Upper lobe of left lung (tissue), 4 donors: Measurements from ENCODE around the gene AP2A2.

Experiments used
- EP300 ChIP-seq, 4 donors: sonication (generic); formaldehyde crosslinking; IDR thresholded peaks; one replicate each; pipeline ENCODE4 v1.5.1; 2017; ENCODE audit warnings: antibody characterized with exemption in 4 of 4, control low read depth in 2 of 4
- POLR2A ChIP-seq, 4 donors: fragments of 450-650 bp; IDR thresholded peaks; one replicate each; pipeline ENCODE4 v1.5.1; 2016 to 2017; ENCODE audit warnings: antibody characterized with exemption in 4 of 4, mild to moderate bottlenecking in 2 of 4
- POLR2AphosphoS5 ChIP-seq, 2 donors: sonication (generic); formaldehyde crosslinking; IDR thresholded peaks; one replicate each; pipeline ENCODE4 v1.5.1; 2017; ENCODE audit warnings: antibody characterized with exemption in 2 of 2
- TF ChIP-seq, protein P1 (sequence below), 6 experiments: fragments of 450-650 bp in 4 of 6; fragments of 200-600 bp in 2 of 6; sonication (generic) in 2 of 6; IDR thresholded peaks; one replicate each; pipeline ENCODE4 v1.5.1; 2016 to 2019; ENCODE audit warnings: antibody characterized with exemption in 6 of 6

DNA sequence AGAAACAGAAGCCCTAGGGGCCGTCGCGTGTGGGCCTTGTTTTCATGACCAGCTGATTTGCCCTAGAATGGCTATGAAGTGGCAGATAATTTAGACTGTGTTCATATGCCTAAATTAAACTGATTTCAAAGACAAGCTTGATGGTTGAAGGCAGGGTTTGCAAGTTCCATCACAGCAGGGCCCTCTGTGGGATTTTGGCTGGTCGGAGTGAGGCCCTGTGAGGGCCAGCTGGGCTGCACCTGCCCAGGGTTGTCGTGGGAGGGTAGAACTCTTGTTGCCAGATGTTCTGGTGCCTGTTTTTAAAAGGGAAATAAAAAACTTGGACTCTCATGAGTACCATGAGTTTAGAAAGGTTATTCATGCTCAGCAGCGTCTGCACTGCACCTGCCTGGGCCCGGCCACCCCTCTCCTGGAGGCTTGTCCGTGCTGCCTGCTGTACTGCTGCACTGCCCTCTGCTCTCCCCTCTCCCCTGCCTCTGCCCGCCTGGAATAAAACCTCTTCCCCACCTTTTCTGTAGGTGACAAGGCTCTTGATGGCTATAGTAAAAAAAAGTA, 44.1 kb downstream of the AP2A2 start:
- TF ChIP-seq, protein P1, sequence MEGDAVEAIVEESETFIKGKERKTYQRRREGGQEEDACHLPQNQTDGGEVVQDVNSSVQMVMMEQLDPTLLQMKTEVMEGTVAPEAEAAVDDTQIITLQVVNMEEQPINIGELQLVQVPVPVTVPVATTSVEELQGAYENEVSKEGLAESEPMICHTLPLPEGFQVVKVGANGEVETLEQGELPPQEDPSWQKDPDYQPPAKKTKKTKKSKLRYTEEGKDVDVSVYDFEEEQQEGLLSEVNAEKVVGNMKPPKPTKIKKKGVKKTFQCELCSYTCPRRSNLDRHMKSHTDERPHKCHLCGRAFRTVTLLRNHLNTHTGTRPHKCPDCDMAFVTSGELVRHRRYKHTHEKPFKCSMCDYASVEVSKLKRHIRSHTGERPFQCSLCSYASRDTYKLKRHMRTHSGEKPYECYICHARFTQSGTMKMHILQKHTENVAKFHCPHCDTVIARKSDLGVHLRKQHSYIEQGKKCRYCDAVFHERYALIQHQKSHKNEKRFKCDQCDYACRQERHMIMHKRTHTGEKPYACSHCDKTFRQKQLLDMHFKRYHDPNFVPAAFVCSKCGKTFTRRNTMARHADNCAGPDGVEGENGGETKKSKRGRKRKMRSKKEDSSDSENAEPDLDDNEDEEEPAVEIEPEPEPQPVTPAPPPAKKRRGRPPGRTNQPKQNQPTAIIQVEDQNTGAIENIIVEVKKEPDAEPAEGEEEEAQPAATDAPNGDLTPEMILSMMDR (IDR thresholded peaks at IDR 0.05): no peak
- no peak for TF ChIP-seq POLR2A (IDR thresholded peaks at IDR 0.05)
- no peak for TF ChIP-seq EP300 (IDR thresholded peaks at IDR 0.05)
- no peak for TF ChIP-seq POLR2AphosphoS5 (IDR thresholded peaks at IDR 0.05)
